A549 treated with AZD2906 at 1 μM for 4 hours (cell line): ENCODE data around the gene NGF. TPM values are rescaled to one million over a fixed set of nuclear protein-coding genes. Genes with fewer than 3 reads are reported as not detected.

ENCODE experiments used
- total RNA-seq: library from RNA; stranded (reverse); fragments of 200-300 nt; extraction: Qiagen RNA extraction; gene quantifications from 5 replicates; pipeline ENCODE4 v1.2.3, GENCODE V29; 2022

The NGF gene
- 0.38 to 0.91 TPM (median 0.59 TPM) in 5 replicates for total RNA-seq

GRCh38 chr1:115337633-115338456 is at the start of gene NGF:
TSS of gene NGF (minus strand) at chr1:115338249. CDS start at chr1:115286795, 51,454 bp downstream.

Other genes with a start within 250 kb of the NGF start
- gene TSPAN2, start 248.7 kb downstream of the NGF start, total RNA-seq: 0.68 to 1.3 TPM (median 0.86 TPM) in 5 replicates